ENCODE results near the gene PKNOX2. TPM values are rescaled to one million over a fixed set of nuclear protein-coding genes. Genes with fewer than 3 reads are reported as not detected.

The PKNOX2 gene
- total RNA-seq, 1 donor from 2014 or later, result 8.7 TPM

DNA sequence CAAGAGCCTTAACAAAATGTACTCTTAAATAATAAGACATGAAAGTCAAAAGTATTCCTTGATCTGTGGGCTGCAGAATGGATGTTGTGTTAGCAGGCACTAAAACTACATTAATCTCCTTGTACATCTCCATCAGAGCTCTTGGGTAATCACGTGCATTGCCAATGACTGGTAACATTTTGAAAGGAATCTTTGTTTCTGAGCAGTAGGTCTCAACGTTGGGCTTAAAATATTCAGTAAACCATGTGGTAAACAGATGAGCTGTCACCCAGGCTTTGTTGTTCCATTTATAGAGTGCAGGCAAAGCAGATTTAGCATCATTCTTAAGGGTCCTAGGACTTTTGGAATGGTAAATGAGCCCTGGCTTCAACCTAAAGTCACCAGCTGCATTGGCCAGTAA lies 152.9 kb downstream of the PKNOX2 start:
- H3K4me3 Mint-ChIP-seq (ENCODE audit: unreplicated experiment), result no peak overlapping the region
- no peak overlapping the region for H3K27ac Mint-ChIP-seq (ENCODE audit: unreplicated experiment)
- DNase-seq, result no peak
- TF ChIP-seq, protein P1, sequence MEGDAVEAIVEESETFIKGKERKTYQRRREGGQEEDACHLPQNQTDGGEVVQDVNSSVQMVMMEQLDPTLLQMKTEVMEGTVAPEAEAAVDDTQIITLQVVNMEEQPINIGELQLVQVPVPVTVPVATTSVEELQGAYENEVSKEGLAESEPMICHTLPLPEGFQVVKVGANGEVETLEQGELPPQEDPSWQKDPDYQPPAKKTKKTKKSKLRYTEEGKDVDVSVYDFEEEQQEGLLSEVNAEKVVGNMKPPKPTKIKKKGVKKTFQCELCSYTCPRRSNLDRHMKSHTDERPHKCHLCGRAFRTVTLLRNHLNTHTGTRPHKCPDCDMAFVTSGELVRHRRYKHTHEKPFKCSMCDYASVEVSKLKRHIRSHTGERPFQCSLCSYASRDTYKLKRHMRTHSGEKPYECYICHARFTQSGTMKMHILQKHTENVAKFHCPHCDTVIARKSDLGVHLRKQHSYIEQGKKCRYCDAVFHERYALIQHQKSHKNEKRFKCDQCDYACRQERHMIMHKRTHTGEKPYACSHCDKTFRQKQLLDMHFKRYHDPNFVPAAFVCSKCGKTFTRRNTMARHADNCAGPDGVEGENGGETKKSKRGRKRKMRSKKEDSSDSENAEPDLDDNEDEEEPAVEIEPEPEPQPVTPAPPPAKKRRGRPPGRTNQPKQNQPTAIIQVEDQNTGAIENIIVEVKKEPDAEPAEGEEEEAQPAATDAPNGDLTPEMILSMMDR (IDR thresholded peaks at IDR 0.05; ENCODE audit: partially characterized antibody, unreplicated experiment), result no peak
- H3K27me3 Mint-ChIP-seq (ENCODE audit: unreplicated experiment), result peaks cover 11% of the 10 kb centered on the region
- H3K9me3 Mint-ChIP-seq (ENCODE audit: unreplicated experiment), result peaks cover 10% of the 10 kb centered on the region
- peaks cover 13% of the 10 kb centered on the region for H3K36me3 Mint-ChIP-seq (ENCODE audit: unreplicated experiment)
- H3K4me1 Mint-ChIP-seq (ENCODE audit: low read depth, unreplicated experiment), result peaks cover 24% of the 10 kb centered on the region

DNA sequence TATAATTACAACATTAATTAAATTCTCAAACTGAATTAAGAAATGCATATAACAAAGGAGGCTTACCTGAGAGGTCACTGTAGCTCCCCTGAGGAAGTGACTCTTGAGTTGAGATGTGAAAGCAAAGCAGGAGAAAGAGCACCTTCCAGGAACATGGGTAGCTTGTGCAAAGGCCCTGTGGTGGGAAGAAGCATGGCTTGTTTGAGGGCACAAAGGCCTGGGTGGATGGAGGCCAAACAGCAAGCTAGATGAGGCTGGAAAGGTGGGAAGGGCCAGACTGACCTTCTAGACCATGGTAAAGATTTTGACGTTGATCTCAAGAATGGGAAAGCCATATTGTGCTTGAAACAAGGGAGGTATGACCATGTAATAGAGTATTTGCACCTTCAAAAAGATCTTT lies 155.1 kb downstream of the PKNOX2 start:
- DNase-seq, result no peak
- Mint-ChIP-seq H3K36me3 (ENCODE audit: unreplicated experiment) (peaks cover 13% of the 10 kb centered on the region), H3K4me1 (ENCODE audit: low read depth, unreplicated experiment) (peaks cover 11% of the 10 kb centered on the region), H3K9me3 (ENCODE audit: unreplicated experiment) (peaks cover 5% of the 10 kb centered on the region), H3K4me3 (ENCODE audit: unreplicated experiment) (no peak overlapping the region), H3K27ac (ENCODE audit: unreplicated experiment) (no peak overlapping the region), H3K27me3 (ENCODE audit: unreplicated experiment) (peaks cover 7% of the 10 kb centered on the region)
- TF ChIP-seq, protein P1 (IDR thresholded peaks at IDR 0.05; ENCODE audit: partially characterized antibody, unreplicated experiment), result no peak

DNA sequence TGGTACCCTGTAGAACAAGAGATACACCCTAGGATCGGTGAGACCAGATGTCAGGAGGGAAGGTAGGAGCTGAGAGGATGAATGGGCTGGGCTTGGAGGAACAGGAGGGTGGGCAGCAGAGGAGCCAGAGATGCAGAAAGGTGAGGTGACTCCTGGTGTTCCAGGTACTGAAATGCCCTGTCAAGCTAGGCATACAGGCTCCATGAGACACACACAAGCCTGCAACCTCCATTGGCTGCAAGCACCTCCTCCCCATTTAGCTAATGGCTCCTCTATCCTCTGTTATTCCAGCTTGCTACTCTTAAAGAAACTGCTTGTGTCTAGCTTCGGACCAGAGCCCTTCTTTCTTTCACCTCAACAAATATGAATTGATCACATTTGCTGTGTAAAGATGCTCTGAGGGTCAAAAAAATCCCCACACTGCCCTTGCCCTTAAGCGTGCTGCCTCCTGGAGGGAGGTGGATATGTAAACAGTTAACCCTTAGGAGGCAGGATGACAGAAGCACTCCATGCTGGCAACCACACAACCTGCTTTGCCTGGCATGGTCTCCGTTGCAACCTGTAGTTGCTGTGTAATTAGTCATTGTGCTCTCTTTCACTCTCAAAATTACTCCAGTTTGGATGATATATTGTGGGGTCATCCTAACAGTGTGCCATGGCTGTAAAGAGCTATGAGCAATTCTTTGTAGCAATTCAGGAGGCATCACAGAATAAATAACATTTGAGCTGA lies 156.0 kb downstream of the PKNOX2 start:
- DNase-seq, result no peak
- Mint-ChIP-seq H3K27ac (ENCODE audit: unreplicated experiment) (no peak overlapping the region), H3K36me3 (ENCODE audit: unreplicated experiment) (peaks cover 13% of the 10 kb centered on the region), H3K9me3 (ENCODE audit: unreplicated experiment) (peaks cover 2% of the 10 kb centered on the region), H3K4me3 (ENCODE audit: unreplicated experiment) (no peak overlapping the region), H3K27me3 (ENCODE audit: unreplicated experiment) (peaks cover 7% of the 10 kb centered on the region), H3K4me1 (ENCODE audit: low read depth, unreplicated experiment) (peaks cover 8% of the 10 kb centered on the region)
- TF ChIP-seq, protein P1 (IDR thresholded peaks at IDR 0.05; ENCODE audit: partially characterized antibody, unreplicated experiment), result no peak

DNA sequence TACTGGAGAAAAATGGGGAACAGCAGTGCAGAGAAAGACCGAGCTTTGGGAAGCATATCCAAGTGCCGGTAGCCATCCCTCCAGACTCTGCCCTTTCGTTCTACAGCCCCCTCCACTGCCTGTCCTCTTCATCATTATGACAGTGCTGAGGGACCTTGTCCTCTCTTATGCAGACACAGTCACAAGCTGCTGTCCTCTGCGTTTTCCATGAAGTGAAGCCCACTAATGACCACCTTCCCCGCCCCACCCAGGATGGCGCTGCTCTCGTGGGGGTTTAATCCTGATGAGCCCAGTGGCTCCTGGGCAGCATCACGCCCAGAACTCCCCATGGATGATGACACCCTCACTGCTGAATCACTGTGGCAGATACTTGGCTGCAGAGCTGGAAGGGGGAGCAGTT lies 157.7 kb downstream of the PKNOX2 start:
- Mint-ChIP-seq H3K4me3 (ENCODE audit: unreplicated experiment) (no peak overlapping the region), H3K4me1 (ENCODE audit: low read depth, unreplicated experiment) (peaks cover 8% of the 10 kb centered on the region), H3K27me3 (ENCODE audit: unreplicated experiment) (peaks cover 4% of the 10 kb centered on the region), H3K9me3 (ENCODE audit: unreplicated experiment) (no peaks in the 10 kb centered on the region), H3K36me3 (ENCODE audit: unreplicated experiment) (peaks cover 10% of the 10 kb centered on the region), H3K27ac (ENCODE audit: unreplicated experiment) (no peak overlapping the region)
- TF ChIP-seq, protein P1 (IDR thresholded peaks at IDR 0.05; ENCODE audit: partially characterized antibody, unreplicated experiment), result no peak
- DNase-seq, result no peak

DNA sequence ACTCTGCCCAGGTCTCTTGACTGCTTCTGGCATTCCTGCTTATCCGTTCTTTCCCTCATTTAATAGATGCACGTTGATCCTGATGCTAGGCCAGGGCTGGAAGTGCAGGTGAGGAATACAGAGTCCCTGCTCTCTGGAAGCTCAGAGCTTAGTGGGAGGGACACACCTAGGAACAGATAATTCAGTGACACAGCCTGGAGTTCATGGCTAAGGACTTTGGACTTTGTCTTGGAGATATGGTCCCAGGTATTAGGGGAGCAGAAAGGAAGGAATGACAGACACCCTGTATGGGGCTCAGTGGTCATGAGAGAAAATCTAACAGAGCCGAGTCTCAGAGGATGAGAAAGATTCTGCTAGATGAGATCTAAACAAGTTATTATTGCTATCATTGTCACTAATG lies 160.6 kb downstream of the PKNOX2 start:
- no peak for DNase-seq
- Mint-ChIP-seq H3K9me3 (ENCODE audit: unreplicated experiment) (no peaks in the 10 kb centered on the region), H3K4me1 (ENCODE audit: low read depth, unreplicated experiment) (peaks cover 12% of the 10 kb centered on the region), H3K4me3 (ENCODE audit: unreplicated experiment) (no peak overlapping the region), H3K36me3 (ENCODE audit: unreplicated experiment) (no peaks in the 10 kb centered on the region), H3K27me3 (ENCODE audit: unreplicated experiment) (peaks cover 6% of the 10 kb centered on the region), H3K27ac (ENCODE audit: unreplicated experiment) (no peak overlapping the region)
- TF ChIP-seq, protein P1 (IDR thresholded peaks at IDR 0.05; ENCODE audit: partially characterized antibody, unreplicated experiment), result no peak

All from glutamatergic neuron (in vitro differentiated cells).